Measurements from ENCODE around the gene SAT1.

Gene SAT1

DNA sequence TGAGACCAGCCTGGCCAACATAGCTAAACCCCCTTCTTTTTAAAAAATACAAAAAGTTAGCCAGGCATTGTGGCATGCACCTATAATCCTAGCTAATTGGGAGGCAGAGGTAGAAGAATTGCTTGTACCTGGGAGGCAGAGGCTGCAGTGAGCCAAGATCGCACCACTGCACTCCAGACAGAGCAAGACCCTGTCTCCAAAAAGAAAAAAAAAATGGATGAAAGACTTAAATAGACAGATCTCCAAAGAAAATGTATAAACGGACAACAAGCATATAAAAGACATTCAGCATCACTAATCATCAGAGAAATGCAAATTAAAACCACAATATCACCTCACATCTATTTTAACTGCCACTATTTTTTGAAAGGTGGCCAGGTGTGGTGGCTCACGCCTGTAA lies 6.6 kb upstream of the SAT1 start:
- DNase-seq: no peak

DNA sequence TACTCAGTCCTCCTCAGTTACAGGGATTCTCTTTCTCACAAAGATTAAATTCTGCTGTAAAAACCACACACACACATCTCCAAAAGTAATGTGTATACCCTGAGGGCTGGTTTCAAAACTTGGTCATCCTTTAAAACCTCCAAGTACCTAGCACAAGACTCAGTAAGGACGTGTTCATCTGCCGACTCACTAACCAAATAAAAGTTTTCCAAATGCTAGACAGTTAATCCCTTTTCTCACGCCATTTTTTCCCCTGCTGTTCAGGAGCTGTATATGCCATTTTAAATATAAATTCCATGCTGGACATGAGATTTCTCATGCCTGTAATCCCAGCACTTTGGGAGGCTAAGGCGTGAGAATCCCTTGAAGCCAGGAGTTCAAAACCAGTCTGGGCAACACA lies 3.9 kb upstream of the SAT1 start:
- peak; percentile 93 for DNase-seq

DNA sequence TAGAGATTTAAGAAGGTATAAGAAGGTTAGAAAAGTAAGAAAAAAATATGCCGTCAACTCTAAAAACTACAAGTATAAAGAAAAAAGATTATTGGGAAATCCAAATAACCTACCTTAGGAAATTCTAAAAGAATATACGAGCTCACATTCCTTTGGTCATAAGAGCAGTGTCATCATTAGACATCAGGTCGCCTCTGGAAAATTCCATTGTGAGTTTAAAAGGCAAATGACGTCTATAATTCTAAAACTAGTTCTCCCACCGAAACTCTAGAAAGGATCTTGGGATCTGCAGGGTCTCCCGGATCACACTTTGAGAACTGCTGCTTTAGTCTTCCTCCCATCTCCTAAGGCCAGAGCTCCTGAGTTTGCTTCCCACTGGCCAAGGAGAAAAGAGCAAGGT lies 518 bp upstream of the SAT1 start:
- DNase-seq: no peak

DNA sequence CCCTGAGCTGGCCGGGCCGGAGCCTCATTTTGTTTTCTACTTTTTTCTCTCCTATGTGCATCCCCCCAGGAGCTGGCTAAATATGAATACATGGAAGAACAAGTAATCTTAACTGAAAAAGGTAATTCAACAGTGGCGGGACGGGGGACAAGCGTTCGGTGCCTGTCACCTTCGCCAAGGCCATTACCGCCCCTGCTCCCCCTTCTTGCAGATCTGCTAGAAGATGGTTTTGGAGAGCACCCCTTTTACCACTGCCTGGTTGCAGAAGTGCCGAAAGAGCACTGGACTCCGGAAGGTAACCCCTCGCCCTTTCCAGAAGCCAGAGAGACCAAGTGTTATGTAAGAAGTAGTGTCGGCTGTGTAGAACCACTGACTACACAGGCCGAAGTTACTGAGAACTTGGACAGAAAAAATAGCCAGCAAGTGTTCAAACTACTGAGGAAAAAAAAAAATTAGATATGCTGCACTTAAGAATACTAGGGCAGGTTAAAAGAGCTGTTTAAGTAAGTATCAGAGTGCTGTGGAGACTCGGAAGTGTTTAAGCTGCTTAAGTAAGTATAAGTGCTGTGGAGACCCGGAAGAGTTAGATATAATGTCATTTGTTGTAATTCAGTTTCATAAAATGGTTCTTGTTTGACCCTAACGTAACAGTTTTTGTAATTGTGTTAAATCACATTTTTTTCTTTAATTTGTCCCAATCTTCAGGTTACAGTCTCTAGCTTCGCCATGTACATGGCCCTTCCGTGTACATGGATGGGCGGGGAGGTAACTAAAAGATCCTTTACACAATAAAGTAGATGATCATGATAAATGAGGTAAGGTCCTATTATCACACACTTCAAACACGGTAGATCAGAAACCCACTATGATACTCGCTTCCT lies 856 bp downstream of the SAT1 start:
- no peak for DNase-seq

DNA sequence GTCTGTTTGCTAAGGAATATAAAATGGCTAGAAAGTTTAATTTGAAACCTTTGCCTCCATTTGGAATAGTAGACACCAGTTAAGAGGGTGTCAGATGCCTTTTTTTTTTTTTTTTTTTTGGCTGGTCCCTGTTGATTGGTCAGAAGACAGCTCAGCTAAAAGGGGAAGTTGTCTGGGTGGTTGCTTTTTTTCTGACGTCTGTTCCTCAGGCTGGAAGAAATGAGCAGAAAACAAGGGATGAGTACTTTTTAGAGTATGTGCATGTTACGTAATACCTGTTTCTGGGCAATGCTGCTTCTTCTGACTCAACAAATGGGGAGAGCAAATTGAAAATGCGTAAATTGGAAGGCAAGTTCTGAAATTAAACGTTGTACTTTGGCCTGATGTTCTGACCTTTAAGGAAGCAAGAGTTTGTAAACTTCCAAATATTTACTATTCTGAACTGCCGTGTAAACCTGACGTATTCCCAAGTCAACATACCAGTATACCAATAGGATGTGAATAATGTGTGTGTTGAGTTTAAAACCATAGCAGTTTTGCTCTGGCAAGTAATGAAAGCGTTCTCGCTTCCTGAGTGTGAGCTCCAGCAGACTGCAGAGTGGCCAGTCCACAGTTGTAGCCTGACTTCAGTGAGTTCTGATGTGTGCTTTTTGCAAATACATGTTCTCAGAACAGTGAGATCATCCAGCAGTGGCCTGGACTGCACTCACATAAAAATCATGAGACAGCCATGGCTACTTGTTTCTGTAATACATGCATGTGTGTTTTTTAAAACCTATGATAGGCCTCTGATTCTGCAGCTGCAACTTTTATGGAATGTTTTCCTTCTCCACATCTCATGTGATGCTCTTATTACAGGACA lies 1.7 kb downstream of the SAT1 start:
- DNase-seq: peak; percentile 67

DNA sequence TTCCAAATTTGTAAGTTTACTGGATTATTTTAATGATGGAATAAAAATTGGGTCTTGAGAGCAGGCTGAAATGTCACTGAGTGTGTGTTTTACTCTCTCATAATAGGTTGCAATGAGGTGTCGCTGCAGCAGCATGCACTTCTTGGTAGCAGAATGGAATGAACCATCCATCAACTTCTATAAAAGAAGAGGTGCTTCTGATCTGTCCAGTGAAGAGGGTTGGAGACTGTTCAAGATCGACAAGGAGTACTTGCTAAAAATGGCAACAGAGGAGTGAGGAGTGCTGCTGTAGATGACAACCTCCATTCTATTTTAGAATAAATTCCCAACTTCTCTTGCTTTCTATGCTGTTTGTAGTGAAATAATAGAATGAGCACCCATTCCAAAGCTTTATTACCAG lies 2.6 kb downstream of the SAT1 start:
- no peak for DNase-seq

DNA sequence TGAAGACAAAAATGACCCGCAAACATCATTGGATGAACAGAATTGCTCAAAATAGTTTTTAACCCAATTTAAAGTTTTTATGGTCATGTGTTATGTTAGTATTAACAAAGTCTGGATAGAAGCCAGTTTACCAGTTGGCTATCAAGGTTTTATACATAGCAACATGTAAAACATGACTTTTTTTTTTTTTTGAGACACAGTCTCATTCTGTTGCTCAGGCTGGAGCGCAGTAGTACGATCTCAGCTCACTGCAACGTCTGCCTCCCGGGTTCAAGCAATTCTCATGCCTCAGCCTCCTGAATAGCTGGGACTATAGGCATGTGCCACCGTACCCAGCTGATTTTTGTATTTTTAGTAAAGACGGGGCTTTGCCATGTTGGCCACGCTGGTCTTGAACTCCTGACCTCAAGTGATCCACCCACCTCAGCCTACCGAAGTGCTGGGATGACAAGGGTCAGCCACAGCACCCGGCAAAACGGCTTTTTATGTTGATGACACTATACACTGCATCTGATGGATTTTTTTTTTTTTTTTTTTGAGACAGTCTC lies 3.4 kb downstream of the SAT1 start:
- no peak for DNase-seq

DNA sequence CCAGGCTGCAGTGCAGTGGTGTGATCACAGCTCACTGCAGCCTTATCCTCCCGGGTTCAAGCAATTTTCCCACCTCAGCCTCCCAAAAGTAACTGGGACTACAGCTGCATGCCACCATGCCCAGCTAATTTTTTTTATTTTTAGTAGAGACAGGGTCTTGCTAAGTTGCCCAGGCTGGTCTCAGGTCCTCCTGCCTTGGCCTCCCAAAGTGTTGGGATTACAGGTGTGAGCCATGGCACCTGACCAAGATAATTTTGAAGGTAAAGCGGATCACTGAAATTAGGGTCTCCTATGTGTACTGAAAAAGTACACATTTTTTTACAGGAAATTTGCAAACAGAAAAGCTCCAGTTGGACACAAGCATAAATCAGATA lies 4.8 kb downstream of the SAT1 start:
- DNase-seq: no peak

DNA sequence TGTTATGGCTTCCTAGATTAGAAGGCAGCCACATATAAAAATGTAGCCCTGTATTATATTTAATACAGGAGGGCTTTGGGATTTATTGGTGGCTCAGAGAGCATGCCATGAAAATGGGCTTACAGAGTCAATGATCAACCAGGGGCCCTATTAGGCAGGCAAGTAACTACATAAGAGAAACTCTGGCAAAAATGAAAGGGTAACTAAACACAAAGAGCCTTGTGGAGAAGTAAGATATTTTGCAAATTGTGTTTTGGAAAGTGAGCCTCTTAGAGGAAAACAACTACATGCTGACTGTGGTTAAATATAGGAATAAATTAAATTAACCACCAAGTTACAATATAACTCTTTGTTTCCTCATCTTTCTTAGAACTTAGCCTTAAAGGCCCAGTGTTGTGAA lies 5.5 kb downstream of the SAT1 start:
- no peak for DNase-seq

DNA sequence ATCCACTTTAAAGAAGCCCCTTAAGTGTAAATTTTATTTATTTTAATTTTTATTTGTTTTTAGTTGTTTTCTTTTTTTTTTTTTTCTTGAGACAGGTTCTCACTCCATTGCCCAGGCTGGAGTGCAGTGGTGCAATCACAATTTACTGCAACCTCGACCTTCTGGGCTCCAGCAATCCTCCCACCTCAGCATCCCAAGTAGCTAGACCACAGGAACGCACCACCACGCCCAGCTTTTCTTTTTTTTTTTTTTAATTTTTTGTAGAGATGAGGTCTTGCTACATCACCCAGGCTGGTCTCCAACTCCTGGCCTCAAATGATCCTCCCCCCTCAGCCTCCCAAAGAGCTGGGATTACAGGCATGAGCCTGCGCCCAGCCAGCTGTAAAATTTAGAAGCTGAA lies 6.0 kb downstream of the SAT1 start:
- no peak for DNase-seq

DNA sequence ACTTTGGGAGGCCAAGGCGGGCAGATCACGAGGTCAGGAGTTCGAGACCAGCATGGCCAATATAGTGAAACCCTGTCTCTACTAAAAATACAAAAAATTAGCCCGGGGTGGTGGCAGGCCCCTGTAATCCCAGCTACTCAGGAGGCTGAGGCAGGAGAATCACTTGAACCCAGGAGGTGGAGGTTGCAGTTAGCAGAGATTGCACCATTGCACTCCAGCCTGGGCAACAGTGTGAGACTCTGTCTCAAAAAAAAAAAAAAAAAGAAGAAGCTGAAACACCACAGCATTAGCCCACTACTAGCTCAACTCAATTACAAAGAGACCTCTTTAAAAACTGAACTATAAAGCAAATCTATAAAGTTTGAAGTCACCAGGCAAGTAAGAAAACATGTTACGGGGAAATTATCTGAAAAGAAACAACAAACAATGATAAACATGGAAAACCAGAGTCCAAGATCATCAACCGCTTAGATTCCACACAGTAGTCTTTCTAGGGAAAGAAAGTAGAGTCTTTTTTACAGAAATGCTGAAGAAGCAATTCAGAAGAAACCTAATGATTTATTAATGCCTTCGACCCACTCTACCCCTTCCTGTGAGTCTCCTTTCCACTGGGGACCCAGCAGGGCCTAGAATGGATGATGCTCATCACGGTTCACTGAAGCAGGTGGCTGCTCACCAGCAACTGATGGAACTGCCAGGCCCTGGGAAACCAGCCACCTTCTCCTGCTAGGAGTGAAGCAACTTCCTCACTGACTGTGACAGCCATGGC lies 6.6 kb downstream of the SAT1 start:
- DNase-seq: no peak

DNA sequence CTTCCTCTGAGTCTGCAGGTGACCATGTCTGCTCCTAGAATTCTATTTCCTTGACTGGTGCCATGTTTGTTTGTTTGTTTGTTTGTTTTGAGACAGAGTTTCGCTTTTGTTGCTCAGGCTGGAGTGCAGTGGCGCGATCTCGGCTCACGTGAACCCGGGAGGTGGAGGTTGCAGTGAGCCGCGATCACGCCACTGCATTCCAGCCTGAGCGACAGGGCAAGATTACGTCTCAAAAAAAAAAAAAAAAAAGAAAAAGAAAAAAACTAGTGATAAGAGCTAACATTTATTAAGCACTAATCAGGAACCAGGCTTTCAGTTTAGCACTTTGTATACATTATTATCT lies 7.2 kb downstream of the SAT1 start:
- DNase-seq: no peak

DNA sequence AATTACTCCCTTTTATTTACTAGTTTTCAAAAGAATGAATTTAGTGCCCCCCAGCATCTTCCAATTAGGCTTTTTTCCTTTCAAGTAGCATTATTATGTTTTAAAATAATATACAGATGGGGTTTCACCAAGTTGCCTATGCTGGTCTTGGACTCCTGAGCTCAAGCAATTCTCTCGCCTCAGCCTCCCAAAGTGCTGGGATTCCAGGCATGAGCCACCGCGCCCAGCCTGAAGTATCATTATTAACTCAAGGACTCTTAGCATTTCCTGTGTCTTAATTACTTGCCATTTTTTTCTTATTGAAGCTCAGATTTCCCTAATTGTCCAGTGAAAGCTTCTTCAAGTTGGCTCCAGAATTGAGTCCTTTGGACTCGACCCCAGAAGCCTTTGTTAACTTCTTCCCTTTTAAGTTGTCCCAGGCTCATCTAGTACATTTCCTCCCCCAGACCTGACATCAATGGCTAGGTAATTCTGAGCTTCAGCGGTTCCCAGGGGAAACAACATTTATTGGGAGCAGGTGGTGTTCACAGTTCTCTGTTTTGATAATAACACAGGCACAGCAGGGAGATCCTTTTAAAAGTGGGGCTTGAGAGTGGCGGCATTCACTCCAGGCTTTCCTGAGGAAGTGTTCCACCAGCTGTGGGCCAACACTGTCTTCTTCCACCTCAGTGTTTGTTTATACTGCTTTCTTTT lies 10.0 kb downstream of the SAT1 start:
- DNase-seq: no peak

DNA sequence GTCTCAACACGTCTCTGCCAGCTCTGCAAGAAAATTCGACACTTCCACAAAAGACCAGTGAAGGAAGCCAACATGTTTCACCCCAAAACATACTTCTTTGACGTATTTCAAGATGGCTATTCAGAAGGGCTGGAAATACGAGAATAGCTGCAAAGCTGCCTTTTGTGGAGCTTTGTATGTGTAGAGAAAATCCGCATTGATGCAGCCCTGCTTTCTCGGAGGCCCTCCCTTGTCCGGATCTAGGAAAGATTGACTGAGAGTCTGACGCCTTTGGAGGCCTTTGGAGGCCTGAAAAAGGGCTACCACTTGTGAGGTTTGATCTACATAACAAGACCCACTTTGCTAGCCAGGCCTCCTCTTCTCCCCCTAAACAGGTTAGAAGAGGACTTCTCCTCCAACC lies 12.2 kb downstream of the SAT1 start:
- DNase-seq: no peak

DNA sequence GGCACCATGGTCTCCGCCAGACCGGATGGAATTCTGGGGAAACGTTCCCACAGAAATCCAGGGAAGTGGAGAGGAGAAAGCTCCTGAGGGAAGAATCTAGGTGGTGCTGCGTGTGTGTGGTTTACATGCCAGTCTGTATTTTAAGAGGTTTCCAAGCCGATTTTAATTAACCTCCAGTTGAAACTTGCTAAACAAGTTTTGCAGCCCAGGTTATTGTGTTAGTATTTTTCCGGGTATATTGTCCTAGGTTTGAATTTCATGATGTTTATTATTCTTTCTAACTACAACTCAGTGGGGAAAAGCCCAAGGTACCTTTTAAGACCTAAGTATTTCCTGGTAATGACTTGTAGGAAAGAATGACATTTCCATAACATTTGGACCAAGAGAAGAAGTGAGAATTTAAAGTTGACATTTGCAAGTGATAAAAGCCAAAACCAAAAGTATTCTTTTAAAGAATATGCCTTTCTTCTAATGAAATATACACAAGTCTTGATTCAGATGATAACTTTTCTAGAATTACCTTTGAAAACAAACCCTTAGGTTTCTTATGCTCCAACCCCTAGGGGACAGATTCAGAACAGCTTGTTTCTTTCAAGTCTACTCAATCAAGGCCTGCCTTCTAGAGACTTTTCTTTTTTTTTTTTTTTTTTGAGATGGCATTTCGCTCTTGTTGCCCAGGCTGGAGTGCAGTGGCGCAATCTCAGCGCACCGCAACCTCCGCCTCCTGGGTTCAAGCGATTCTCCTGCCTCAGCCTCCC lies 14.6 kb downstream of the SAT1 start:
- DNase-seq: no peak

DNA sequence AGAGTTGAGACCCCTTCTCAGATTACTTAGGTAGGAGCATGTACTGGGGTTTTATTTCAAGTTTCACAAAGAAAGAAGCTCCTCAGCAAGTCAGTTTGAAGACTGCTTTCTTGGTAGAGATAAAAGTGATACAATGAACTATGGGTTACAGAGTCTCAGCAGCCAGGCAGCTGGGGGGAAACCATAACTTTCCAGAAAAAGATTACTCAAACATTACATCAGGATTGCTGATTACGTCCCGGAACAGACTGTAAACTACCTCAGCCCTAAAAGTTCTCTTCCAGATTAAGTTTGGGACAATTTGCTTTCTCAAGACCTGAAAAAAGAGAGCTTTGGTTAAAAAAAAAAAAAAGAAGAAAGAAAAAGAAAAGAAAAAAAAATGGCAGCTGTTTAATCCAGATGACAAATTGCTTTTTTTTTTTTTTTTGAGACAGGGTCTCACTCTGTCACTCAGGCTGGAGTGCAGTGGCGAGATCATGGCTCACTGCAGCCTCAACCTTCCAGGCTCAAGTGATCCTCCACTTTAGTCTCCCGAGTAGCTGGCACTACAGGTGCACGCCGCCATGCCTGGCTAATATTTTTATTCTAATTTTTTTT lies 16.6 kb downstream of the SAT1 start:
- no peak for DNase-seq

DNA sequence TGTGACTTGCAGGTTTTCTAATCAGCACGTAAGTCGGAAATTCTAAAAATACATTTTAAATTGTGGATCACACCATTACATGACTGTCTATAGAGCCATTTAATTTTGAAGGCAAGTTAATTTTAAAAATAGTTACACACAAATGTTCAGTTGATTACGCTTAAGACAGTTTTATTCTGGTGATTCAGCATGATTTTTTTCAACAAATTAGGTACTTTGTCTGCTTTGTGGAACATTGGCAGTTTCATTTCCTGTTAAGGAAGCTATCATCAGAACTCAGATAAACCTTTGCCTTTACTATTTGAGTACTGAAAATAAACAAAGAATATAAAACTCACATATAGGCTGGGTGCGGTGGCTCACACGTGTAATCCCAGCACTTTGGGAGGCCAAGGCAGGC lies 19.5 kb downstream of the SAT1 start:
- no peak for DNase-seq

DNA sequence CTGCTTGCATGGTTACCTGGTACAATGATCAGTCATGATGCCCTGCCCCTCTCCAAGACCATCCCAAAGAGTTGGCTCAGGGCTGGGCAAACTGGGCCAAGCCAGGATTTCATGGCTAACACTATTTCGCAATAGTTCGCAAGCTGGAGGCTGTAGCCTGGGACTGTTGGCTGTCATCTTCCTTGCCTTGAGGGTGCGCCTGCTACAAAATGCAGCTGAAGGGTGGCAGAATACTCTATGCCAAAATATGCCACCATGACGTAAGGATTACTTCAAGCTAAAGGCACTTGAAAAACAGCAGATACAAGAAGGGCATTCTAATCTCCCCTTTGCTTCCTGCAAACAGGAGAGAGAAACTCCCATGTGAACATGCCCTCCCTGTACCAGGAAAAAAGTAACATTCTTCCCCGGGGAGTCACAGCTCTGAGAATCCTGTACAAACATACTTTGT lies 21.0 kb downstream of the SAT1 start:
- DNase-seq: peak; percentile 66

DNA sequence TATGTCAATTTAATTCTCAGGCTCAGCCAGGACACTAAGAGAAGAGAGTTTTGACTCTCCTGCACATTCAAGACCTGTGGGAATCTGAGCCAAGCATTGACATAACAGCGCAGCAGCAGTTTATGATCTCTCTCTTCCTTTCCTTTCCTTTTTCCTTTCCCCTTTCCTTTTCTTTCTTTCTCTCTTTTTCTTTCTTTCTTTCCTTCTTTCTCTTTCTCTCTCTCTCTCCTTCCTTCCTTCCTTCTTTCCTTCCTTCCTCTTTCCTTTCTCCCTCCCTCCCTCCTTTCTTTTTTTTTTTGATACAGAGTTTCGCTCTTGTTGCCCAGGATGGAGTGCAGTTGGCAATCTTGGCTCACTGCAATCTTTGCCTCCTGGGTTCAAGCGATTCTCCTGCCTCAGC lies 21.6 kb downstream of the SAT1 start:
- no peak for DNase-seq

DNA sequence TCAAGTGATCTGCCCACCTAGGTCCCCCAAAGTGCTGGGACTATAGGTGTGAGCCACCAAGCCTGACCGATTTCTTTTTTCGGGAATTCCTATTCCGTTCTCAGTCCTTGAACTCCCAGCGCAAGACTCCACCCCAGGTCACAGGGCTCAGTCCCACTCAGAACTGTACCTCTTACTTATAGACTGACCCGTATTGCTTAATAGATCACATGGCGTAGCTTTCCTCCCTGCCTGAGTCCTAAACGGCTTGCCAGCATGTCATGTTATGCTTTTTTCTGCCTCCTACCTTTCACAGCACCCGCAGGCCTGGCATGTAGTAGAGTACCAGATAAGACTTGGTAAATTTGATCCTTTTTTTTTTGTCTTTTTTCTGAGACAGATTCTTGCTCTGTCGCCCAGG lies 22.4 kb downstream of the SAT1 start:
- DNase-seq: no peak

DNA sequence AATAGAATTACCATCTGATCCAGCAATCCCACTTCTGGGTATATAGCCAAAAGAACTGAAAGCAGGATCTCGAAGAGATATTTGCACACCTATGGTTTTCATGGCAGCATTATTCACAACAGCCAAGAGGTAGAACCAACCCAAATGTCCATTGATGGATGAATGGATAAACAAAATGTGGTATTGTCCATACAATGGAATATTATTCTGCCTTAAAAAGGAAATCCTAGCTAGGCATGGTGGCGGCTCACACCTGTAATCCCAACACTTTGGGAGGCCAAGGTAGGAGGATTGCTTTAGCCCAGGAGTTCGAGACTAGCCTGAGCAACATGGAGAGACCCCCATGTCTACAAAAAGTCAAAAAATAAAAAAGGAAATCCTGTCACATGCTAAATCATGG lies 27.3 kb downstream of the SAT1 start:
- DNase-seq: no peak

Measured in fibroblast of skin of back (primary cell).